Measurements from ENCODE around the gene SAMD4A.

SAMD4A gene

GRCh38 chr14:54654605-54655004 lies 87.7 kb downstream of the SAMD4A start:
- DNase-seq (ENCODE audit: extremely low read depth, insufficient read length) = no peak
- no peak overlapping the region for H3K4me3 ChIP-seq (replicated peaks; ENCODE audit: low read depth, low read length)
- TF ChIP-seq CTCF (IDR thresholded peaks at IDR 0.05; ENCODE audit: insufficient read depth, low read length, poor library complexity, severe bottlenecking) = no peak

GRCh38 chr14:54658836-54659235 lies 91.9 kb downstream of the SAMD4A start:
- H3K36me3 ChIP-seq (ENCODE audit: control insufficient read depth, insufficient read depth, low read length) = no peaks in the 10 kb centered on the region
- DNase-seq (ENCODE audit: extremely low read depth, insufficient read length) = no peak

More at GRCh38 chr14:54654605-54655004, 87.7 kb downstream of the SAMD4A start:
- no peaks in the 10 kb centered on the region for H3K36me3 ChIP-seq (ENCODE audit: control insufficient read depth, insufficient read depth, low read length)
- H3K27me3 ChIP-seq (replicated peaks; ENCODE audit: control insufficient read depth, insufficient read depth, low read length) = no peaks in the 10 kb centered on the region; the same call in 1 of the 2 replicates

GRCh38 chr14:54659365-54659764 lies 92.4 kb downstream of the SAMD4A start:
- TF ChIP-seq CTCF (IDR thresholded peaks at IDR 0.05; ENCODE audit: insufficient read depth, low read length, poor library complexity, severe bottlenecking) = no peak
- DNase-seq (ENCODE audit: extremely low read depth, insufficient read length) = no peak
- H3K36me3 ChIP-seq (ENCODE audit: control insufficient read depth, insufficient read depth, low read length) = no peaks in the 10 kb centered on the region
- no peak overlapping the region for H3K4me3 ChIP-seq (replicated peaks; ENCODE audit: low read depth, low read length)
- no peaks in the 10 kb centered on the region; the same call in 1 of the 2 replicates for H3K27me3 ChIP-seq (replicated peaks; ENCODE audit: control insufficient read depth, insufficient read depth, low read length)

More at GRCh38 chr14:54658836-54659235, 91.9 kb downstream of the SAMD4A start:
- TF ChIP-seq CTCF (IDR thresholded peaks at IDR 0.05; ENCODE audit: insufficient read depth, low read length, poor library complexity, severe bottlenecking) = no peak
- no peaks in the 10 kb centered on the region; the same call in 1 of the 2 replicates for H3K27me3 ChIP-seq (replicated peaks; ENCODE audit: control insufficient read depth, insufficient read depth, low read length)
- no peak overlapping the region for H3K4me3 ChIP-seq (replicated peaks; ENCODE audit: low read depth, low read length)

GRCh38 chr14:54660604-54661111 lies 93.7 kb downstream of the SAMD4A start:
- TF ChIP-seq CTCF (IDR thresholded peaks at IDR 0.05; ENCODE audit: insufficient read depth, low read length, poor library complexity, severe bottlenecking) = no peak
- Histone ChIP-seq H3K27me3 (replicated peaks; ENCODE audit: control insufficient read depth, insufficient read depth, low read length) (no peaks in the 10 kb centered on the region; the same call in 1 of the 2 replicates), H3K4me3 (replicated peaks; ENCODE audit: low read depth, low read length) (no peak overlapping the region), H3K36me3 (ENCODE audit: control insufficient read depth, insufficient read depth, low read length) (no peaks in the 10 kb centered on the region)
- no peak for DNase-seq (ENCODE audit: extremely low read depth, insufficient read length)

GRCh38 chr14:54662491-54663133 lies 95.7 kb downstream of the SAMD4A start:
- no peak for TF ChIP-seq CTCF (IDR thresholded peaks at IDR 0.05; ENCODE audit: insufficient read depth, low read length, poor library complexity, severe bottlenecking)
- no peaks in the 10 kb centered on the region for H3K36me3 ChIP-seq (ENCODE audit: control insufficient read depth, insufficient read depth, low read length)
- H3K4me3 ChIP-seq (replicated peaks; ENCODE audit: low read depth, low read length) = no peak overlapping the region
- H3K27me3 ChIP-seq (replicated peaks; ENCODE audit: control insufficient read depth, insufficient read depth, low read length) = peaks cover 1% of the 10 kb centered on the region
- no peak for DNase-seq (ENCODE audit: extremely low read depth, insufficient read length)

Measured in GM06990 (cell line).